Middle frontal gyrus (tissue), 1 donor: Measurements from ENCODE around the gene UCP2.
A peak's percentile ranks its signal among the peaks of the same experiment; 100 is the strongest.

Experiments used
- DNase-seq: peaks from one replicate; pipeline ENCODE4 v3.0.0-alpha.2; 2015; ENCODE audit warnings: low spot score; ENCODE audit errors: extremely low spot score

The UCP2 gene, protein sequence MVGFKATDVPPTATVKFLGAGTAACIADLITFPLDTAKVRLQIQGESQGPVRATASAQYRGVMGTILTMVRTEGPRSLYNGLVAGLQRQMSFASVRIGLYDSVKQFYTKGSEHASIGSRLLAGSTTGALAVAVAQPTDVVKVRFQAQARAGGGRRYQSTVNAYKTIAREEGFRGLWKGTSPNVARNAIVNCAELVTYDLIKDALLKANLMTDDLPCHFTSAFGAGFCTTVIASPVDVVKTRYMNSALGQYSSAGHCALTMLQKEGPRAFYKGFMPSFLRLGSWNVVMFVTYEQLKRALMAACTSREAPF

DNA sequence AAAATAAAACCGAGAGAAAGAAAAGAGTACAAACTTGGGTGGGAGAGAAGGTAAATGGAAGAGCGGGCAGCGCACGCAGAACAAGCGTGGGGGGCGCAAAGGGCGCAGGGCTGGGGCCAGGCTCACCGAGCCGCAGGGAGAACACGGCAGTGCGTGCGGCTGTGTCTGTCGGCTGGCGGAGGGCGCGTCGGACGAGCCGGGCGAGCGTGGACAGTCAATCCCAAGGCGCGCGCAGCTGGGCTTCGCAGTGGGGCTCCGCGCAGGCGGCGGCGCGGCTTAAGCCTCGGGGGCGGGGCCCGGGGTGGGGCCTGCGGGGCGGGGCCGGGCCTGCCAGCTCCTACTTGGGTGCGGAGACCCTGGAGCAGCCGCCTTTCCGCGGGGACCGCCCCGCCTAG lies at the start of gene UCP2:
Gene UCP2, minus strand, starts transcription at position 249 of the 395 bp plus-strand sequence. CDS start 4,465 bp downstream, outside the sequence.
- peak; percentile 29 for DNase-seq

DNA sequence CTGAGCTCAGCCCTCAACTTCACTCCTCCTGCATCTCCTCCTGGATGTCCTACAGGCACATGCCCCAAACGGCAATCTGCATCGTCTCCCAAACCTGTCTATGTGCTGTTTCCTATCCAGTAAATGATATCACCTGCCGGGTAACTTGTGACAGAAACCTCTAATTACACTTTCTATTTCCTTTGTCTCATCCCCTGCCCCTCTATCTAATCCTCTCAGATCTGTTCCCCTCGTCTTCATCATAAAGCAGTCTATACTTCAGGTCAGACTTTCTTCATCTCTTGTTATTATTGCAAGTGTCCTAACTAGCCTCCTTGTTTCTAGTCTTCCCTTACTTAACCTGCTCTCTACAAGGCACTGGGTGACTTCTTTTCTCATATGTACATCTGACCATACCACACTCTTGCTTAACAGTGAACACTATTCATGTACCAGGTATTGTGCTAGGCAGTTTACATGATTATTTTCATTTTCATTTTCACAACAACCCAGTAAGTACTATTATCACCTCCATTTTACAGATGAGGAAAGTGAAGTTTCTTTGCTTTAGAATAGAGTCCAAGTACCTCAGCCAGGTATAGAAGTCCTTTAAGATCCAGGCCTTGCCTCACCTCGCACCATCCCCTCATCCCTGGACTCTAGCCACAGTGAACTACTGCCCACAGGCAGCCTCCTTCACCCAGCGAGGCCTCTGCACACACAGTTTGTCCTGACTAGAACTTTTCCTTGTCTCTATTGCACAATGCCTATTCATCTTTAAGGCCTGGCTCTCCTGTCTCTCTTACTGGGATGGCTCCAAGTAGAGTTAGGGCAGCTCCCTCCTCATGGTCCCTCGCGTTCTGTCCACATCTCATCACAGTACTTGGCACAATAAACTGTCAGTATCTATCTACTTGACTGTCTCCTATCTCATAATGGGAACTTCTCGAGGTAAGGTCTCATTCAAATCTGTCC lies 48.4 kb upstream of the UCP2 start:
- DNase-seq, result no peak

DNA sequence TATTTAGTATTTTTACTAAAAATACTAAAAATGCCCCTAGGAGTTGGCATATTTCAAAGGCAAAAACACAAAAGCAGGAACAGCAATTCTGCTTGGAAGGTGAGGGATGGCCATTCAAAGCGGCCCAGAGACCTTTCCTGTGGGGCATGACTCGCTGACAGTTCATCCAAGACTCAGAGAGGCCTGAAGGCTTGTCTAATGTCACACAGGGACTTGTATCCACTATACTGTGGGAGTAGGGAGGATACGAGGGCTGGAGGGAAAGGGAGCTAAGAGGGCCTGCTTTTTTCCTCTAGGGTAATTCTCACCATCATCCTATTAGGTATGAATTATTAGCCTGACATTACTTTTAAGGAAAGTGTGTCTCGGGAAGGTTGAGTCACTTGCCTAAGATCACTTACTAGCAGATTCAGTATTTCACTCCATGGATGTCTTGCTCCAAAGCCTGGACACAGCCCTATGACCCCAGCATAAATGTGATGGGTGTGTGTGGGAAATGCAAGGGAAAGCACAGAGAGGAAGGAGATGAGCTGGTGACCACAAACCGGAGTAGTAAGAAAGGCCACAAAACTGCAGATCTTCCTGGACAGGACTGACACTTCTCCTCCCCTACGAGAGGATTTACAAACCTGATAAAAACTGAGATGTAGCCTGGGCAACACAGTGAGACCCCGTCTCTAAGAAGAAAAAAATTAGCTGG lies 43.0 kb upstream of the UCP2 start:
- no peak for DNase-seq

DNA sequence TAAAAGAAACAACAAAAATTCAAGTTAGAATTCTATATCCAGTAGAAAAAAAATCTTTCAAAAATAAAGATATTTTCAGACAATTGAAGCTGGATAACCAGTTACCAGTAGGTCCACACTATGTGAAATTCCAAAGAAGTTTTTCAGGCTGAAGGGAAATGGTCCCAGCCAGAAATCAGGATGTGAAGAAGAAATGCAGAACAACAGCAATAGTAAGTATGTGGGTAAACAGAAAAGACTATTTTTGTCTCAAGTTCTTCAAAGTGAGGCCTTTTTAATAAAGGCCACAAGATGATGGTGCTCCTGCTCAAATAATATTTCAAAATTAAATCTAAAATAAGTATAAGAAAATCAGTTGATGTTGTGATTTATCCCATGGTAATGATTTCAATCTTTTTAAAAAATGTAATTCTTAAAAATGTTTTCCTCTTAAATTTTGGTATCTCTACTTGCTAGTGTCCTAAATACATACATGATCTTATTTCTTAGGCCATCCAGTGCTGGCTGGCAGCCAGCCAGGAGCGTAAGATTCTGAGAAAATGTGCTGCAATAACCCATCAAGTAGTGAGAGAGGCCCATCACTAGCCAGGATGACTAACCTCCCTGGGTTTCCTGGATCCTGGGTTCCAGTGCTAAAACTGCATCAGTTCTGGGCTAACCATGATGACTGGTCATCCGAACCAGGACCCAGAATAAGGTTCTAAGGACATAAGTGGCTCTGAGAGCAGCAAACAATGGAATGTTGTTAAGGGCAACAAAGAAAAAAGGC lies 41.8 kb upstream of the UCP2 start:
- DNase-seq, result no peak

DNA sequence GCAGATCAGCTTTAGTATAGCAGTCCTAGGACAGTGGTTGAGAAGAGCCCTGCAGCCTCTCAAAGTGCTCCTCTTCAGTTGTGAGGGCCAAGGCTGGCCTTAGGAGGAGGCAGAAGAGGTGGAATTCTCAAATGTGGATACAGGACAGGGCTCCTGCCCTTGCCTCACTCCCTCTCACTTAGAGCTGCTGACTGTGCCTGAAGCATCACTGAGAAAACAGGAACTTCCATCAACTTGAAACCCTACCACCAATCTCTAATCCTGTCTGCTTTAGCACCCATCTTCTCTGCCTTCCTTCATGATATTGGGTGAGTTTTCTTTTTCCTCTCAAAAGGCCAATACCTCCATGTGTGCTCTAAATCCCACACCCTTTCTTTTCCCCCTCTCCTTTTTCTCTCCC lies 40.6 kb upstream of the UCP2 start:
- no peak for DNase-seq

DNA sequence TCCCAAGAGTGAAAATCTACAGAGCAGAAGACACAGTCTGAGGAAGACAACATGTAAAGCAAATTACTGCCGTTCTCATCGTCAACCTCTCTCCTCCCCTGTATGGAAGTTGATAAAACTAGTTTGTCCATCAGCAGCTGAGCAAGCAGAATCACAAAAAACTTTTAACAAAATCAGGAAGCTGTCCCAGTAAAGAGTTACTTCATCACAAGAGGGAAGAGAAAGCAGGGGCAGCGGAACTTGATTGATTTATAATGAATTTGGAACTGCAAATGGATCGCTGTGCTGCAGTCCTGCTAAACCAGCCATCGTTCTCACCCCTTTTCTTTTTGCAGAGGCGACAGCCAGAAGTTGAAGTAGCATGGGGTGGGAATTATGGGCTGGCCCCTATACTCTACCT lies 39.9 kb upstream of the UCP2 start:
- no peak for DNase-seq

DNA sequence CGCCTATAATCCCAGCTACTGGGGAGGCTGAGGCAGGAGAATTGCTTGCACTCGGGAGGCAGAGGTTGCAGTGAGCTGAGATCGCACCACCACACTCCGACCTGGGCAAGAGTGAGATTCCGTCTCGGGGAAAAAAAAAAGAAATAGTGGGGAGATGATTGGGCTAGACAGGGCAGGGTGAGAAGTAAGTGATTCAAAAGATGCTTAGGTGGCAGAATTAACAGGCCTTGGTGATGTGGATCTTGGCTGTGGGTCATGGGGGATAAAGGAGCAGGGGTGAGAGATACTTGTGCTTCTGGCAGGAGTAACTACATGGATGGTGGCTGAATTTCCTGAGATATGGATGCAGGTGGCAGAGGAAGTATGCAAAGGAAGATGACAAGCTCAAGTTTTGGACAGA lies 39.4 kb upstream of the UCP2 start:
- DNase-seq, result no peak

DNA sequence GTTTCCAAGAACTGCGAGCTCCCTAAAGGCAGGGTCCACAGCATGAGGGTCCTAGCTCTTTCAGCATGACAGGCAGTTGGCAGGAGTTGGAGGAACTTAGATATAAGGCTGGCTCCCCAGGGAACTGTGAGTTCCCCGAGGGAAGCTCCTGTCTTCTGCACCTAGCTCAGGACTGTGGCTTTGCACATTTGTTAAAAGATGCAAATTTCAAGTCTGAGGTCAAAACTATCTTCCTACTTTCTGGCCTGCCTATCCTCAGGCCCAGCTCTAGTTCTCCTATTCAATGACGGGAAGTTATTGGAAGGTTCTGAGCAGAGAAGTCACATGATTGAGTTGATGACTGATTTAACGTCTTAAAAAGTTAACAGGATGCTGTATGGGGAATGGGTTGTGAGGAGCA lies 37.9 kb upstream of the UCP2 start:
- no peak for DNase-seq

DNA sequence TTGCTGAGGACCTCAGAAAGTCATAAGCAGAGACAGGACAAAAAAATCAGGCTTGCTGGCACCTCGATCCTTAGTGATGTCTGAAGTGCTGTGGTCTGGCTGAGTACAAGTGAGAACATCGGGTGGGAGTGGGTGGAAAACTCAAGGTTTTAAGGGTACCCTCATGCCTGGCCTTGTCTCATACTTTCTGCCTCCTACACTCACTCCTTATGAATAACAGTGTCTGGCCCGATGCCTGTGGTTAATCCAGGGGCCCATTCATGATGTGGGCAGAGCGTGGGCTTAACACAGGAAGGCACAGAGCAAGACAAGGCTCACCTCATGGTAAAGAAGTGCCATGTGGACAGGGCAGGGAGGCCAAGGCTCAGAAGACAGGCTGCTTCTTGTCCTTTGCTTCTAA lies 37.2 kb upstream of the UCP2 start:
- DNase-seq, result no peak

DNA sequence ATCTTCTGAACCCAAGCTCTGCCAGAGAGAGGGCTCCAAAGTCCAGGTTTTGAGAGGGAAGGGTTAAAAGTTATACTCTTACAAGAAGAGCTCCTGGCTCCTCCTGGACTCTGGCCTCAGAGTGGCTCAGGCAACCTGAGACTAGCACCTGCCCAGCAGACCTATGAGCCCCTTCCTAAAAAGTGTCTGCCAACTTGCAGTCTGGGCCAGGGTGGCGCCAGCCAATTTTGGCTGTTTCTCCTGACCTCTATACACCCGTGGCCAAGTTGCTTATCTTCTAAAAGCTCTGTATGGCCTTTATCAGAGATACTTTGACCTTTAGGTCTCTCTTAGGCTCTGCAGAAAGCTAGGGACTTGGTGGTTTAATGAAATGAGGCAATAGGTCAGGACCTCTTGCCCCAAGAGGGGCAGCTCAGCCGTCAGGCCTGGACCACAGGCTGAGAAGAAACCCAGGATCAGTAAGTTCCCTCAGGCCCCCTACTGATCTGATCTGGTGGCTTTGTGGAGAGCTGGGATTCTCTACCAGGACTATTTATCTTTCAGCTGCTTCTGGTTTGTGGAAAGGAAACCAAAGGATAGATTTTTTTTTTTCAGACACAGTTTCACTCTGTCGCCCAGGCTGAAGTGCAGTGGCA lies 36.6 kb upstream of the UCP2 start:
- DNase-seq, result no peak

DNA sequence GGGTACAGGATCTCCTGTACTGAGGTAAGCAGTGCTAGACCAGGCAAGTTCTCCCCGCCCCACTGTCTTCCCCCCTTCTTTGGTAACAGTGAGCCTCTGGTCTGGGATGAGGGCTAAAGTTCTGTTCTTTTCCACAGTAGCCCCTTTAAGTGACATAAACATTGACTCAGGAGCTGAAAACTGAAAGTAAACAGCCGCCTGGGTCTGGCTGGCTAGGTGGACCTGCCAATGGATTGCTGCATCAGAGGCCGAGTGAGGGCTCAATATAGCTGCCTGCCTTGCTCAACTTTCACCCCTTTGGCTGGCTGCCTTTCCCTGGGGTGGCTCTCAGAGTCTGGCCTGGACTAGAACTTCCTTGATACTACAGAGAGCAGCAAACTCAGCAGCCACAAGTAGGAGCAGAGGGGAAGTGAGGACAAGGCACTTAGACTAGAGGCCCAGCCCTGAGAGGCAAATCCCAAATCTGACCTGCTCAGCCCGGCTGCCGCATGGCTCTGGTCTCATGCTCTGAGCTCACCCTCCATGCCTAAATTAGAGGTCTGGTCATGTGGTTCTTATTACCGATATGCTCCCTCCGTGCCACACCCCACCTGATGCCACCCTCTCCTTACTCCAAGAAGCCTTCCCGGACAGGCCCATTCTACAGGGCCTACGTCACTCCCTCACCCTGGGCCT lies 35.8 kb upstream of the UCP2 start:
- no peak for DNase-seq

DNA sequence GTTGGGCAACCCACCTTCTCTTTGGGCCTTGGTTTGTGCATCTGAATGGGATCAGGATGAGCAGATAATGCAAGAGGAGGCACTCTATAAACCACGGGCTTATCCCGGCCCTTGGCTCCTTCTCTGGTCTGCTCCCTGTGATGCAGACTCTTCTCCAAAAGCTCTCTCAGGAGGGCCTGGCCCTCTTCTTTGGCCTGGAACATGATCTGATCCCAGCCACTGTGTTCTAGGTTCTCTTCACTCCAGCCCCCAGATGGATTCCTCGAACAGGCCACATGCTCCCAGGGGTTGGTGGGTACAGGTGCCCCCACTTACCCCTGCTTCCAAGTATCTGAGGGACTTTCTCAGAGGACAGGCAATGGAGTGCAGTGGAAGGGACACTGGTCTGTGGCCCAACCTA lies 35.0 kb upstream of the UCP2 start:
- no peak for DNase-seq

DNA sequence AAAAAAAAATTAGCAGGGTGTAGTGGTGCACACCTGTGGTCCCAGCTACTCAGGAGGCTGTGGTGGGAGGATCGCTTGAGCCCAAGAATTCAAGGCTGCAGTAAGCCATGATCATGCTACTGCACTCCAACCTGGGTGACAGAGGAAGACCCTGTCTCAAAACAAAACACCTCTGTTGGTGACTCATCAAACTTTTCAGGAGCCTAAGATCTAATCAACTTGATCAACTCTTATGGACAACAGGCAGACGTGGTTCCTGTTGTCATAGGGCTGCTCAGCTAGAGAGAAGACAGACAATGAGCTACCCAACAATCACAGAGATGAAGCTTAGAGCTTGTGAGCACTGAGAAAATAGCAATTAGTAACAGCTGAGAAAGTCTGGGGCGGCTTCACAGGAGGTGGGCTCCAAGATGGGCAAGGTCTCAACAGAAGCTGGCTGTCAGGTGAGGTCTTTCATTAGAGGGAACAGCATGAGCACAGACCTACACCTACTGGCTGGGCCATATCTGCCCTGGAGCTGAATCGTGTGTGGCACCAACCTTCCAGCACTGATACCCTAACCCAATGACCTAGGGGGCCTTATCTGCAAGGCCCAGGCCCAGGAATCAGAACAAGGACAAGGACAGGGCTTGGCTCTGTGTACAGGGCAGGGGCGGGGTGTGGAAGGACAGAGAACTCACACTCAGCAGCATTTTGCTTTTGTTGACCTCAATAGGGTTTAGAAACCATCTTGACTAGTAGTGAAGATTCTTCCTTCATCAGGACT lies 33.5 kb upstream of the UCP2 start:
- no peak for DNase-seq

DNA sequence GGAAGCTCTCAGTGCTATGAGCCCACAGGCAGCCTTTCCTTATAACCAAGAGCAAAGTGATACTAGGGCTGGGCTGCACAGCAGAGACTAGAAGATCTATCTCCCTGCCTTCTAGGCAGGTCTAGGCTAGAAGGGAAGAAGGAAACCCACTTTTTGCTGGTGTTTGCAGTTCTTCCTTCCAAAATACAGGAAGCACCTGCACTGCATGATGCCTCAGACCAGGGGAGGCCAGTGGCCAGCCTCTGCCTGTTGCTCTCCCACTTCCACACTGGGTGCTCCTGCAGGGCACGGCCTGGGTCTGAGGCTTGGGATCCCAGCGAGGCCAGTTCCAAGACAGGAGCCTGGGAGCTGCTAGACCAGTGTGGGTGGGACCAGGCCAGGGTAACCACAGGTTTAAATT lies 32.2 kb upstream of the UCP2 start:
- no peak for DNase-seq

DNA sequence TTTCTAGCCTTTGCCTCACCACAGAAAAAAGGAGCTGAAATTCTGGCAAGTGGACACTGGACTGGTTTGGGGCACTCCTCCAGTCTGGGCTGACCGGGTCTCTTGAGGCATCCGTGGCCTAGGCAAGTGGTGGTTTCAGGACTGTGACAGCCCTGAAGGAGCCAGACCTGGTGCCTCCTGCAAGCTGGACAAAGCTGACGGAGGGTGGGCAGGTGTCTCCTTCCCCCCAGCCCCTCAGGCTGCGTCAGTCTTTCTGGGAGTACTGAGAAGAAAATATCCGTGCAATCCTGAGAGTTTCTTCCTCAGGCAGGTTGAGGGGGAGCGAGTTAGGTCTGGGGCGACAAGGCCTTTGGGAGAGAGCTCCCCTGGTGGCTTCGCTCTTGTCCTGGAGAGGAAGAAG lies 30.5 kb upstream of the UCP2 start:
- DNase-seq, result no peak

DNA sequence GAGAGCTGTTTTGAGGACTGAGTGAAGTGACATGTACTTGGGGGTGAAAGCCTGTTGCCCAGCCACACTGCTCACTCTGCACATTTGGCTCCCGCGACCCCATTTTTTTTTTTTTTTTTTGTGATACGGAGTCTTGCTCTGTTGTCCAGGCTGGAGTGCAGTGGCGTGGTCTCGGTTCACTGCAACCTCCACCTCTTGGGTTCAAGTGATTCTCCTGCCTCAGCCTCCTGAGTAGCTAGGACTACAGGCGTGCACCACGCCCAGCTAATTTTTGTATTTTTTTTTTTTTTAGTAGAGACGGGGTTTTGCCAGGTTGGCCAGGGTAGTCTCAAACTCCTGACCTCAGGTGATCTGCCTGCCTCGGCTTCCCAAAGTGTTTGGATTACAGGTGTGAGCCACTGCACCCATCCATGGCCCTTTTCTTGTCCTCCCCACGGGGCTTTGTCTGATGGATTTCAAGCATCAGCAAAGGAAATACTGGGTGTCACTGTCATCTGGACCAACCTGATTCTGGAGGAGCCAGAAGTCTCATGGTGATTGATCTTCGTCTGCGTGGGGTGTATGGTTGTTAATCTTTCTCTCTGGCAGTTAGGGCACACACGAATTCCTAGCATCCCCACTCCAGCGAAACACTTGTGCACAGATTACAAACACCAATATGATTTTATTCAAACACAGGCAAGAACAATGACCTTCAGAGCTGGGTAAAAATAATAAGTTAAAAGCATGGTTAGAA lies 29.6 kb upstream of the UCP2 start:
- no peak for DNase-seq

DNA sequence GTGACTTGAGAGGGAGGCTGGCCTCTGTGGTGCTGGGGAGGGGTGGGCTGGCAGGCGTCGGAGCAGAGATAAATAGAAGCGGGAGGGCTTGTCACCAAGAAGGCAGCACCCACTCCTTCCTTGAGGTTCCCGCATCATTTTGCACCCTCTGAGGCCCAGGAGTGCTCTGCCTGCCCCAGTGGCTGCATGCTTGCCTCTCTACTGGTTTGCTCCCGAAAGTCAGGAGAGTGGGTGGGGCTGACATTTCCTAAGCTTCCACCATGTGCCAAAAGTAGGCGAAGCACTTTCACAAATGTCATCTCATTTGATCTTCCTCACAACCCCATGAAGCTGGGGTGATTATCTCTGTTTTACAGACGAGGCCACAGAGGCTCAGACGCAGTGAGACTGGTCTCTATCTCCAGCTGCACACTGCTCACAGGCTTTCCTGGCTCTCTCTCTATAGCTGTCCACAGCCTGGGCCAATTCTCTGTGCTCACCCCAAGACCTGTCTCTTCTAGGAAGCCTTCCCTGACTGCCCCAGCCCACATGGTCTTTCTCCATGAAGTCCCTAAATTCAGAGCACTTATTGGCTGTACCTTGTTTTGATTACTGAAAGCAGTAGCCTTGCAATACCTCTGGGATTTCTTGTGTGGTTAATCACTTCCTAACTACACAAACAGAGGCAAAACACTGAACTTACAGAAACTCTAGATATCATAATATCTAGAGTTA lies 28.9 kb upstream of the UCP2 start:
- no peak for DNase-seq
